Pancreas (tissue), 10 donors: Measurements from ENCODE around the gene AREG. TPM values are rescaled to one million over a fixed set of nuclear protein-coding genes. Genes with fewer than 3 reads are reported as not detected.

ENCODE experiments used
- ATAC-seq, 4 donors: fragments of 200-7000 bp; cut with Tn5 transposase; one replicate each; pipeline versions ENCODE4 v1.8.0 to v1.9.1; 2020; ENCODE audit warnings: mild to moderate bottlenecking in 4 of 4, moderate library complexity in 4 of 4
- DNase-seq, 6 donors: peaks; one replicate each; pipeline ENCODE4 v3.0.0-alpha.2; 2020
- FAIRE-seq: peaks from 2 replicates; lab custom pipeline; 2012; peaks lifted over from hg19 to GRCh38; lab: Jason Lieb, UNC
- H3K27ac ChIP-seq, 4 donors: fragments of 200-600 bp; sonication (generic); 1 replicate in 3 of 4; 2 replicates in 1 of 4; pipeline versions ENCODE4 v1.5.0 to v1.8.0; 2020
- H3K27me3 ChIP-seq, 4 donors: fragments of 200-600 bp; one replicate each; pipeline ENCODE4 v1.8.0; 2021
- H3K36me3 ChIP-seq, 3 donors: fragments of 200-600 bp; sonication (generic) in 1 of 3; one replicate each; pipeline versions ENCODE4 v1.5.0 to v1.8.0; 2020 to 2021
- H3K4me1 ChIP-seq, 3 donors: fragments of 200-600 bp; one replicate each; pipeline ENCODE4 v1.8.0; 2021
- H3K4me3 ChIP-seq, 4 donors: fragments of 200-600 bp; sonication (generic) in 2 of 4; one replicate each; pipeline versions ENCODE4 v1.5.0 to v1.8.0; 2020 to 2021
- H3K9me3 ChIP-seq, 4 donors: fragments of 200-600 bp; one replicate each; pipeline ENCODE4 v1.8.0; 2021
- CTCF ChIP-seq, 4 donors: fragments of 200-600 bp; sonication (generic) in 3 of 4; IDR thresholded peaks; one replicate each; pipeline versions ENCODE4 v1.5.0 to v1.8.0; 2021; ENCODE audit warnings: antibody characterized with exemption in 4 of 4
- WGBS, 2 donors: extraction: QIAGEN DNeasy Blood & Tissue Kit; methylation state at CpG; one replicate each; pipeline ENCODE4 v1.1.7; 2013; 5-methylcytosine and 5-hydroxymethylcytosine counted together
- intact Hi-C, 3 donors: fragments of 100-400 bp; cut with DNase I; formaldehyde crosslinking; loops; one replicate each; pipeline versions ENCODE4 v1.11.1 to v1.14.2; 2022
- polyA plus RNA-seq, 2 donors: library from polyadenylated mRNA; stranded (reverse); fragments of 200-250 nt; gene quantifications; one replicate each; pipeline ENCODE4 v1.2.3, GENCODE V29; 2013
- total RNA-seq, 6 donors: library from RNA; stranded (reverse); fragmentation: NEBNext Ultra II Directional in 4 of 6; extraction: Animal tissue kit (Norgen Biotek cat#: 25700) in 4 of 6; gene quantifications; one replicate each; pipeline versions ENCODE4 v1.2.1 to v1.2.4, GENCODE V29; 2021 to 2023
- donor health status: healthy with polysubstance abuse.
- donor health status: DM: no; HTN: no; CAD: no; lungs with moderate emphysema.
- donor health status: DM: no; HTN: no; CAD: no.
- donor health status: control.
- donor health status: control.
- donor health status: Bipolar disorder and iron deficiency.
- donor health status: DM: yes; HTN: yes; CAD: no.
- donor health status: DM: no; HTN: no; CAD: no.
- donor health status: DM: no; HTN: no; CAD: no.
- donor health status: DM: yes; HTN: yes; CAD: no.

The AREG gene
- total and polyA plus RNA-seq, 8 donors = 0.12 to 1.4 (median 0.52) TPM

- Histone ChIP-seq H3K4me3 (no peak overlapping the region), H3K27me3 (no peaks in the 10 kb centered on the region), H3K27ac (no peak overlapping the region), H3K9me3 (no peaks in the 10 kb centered on the region), H3K4me1 (no peaks in the 10 kb centered on the region), H3K36me3 (no peaks in the 10 kb centered on the region)
- DNase-seq (no peak), ATAC-seq (peak in 2 of 4 donors; percentile 19 to 53), FAIRE-seq (peak; percentile 57)
- 54 to 60% methylated on average over 1 of the region's 1 CpG for WGBS, 2 donors
- intact Hi-C loops = no loop called here
- TF ChIP-seq CTCF (IDR thresholded peaks at IDR 0.05) = no peak
Observed at GRCh38 chr4:74423104-74423503, 21.8 kb upstream of the AREG start.

GRCh38 chr4:74424111-74424510 is 20.8 kb upstream of the AREG start:
- Histone ChIP-seq H3K27me3 (no peaks in the 10 kb centered on the region), H3K27ac (no peak overlapping the region), H3K4me3 (no peak overlapping the region), H3K9me3 (no peaks in the 10 kb centered on the region), H3K4me1 (no peaks in the 10 kb centered on the region), H3K36me3 (no peaks in the 10 kb centered on the region)
- peak; percentile 26 for FAIRE-seq
- intact Hi-C loops = no loop called here
- 90 to 94% methylated on average over 2 of the region's 2 CpGs for WGBS, 2 donors
- no peak for ATAC-seq
- no peak for DNase-seq
- no peak for TF ChIP-seq CTCF (IDR thresholded peaks at IDR 0.05)

- Histone ChIP-seq H3K4me1 (no peaks in the 10 kb centered on the region), H3K27me3 (no peaks in the 10 kb centered on the region), H3K9me3 (no peaks in the 10 kb centered on the region), H3K4me3 (no peak overlapping the region), H3K27ac (no peak overlapping the region), H3K36me3 (no peaks in the 10 kb centered on the region)
- WGBS, 2 donors = 86 to 95% methylated on average over 1 of the region's 1 CpG
- DNase-seq = no peak
- intact Hi-C loops = no loop called here
- TF ChIP-seq CTCF (IDR thresholded peaks at IDR 0.05) = no peak
- ATAC-seq = no peak
- no peak for FAIRE-seq
Observed at GRCh38 chr4:74426101-74426500, 18.8 kb upstream of the AREG start.

GRCh38 chr4:74428276-74428675 is 16.7 kb upstream of the AREG start:
- FAIRE-seq (no peak), ATAC-seq (no peak), DNase-seq (no peak)
- no peaks in the 10 kb centered on the region for H3K9me3 ChIP-seq
- intact Hi-C loops = no loop called here
- H3K27me3 ChIP-seq = no peaks in the 10 kb centered on the region
- H3K27ac ChIP-seq = no peak overlapping the region
- H3K4me3 ChIP-seq = no peak overlapping the region
- no peaks in the 10 kb centered on the region for H3K4me1 ChIP-seq
- TF ChIP-seq CTCF (IDR thresholded peaks at IDR 0.05) = no peak
- H3K36me3 ChIP-seq = no peaks in the 10 kb centered on the region

GRCh38 chr4:74431113-74431826 is 13.7 kb upstream of the AREG start:
- FAIRE-seq = no peak
- Histone ChIP-seq H3K27me3 (no peaks in the 10 kb centered on the region), H3K9me3 (no peaks in the 10 kb centered on the region), H3K27ac (no peak overlapping the region), H3K36me3 (no peaks in the 10 kb centered on the region), H3K4me1 (no peaks in the 10 kb centered on the region), H3K4me3 (no peak overlapping the region)
- DNase-seq = no peak
- ATAC-seq = no peak
- no peak for TF ChIP-seq CTCF (IDR thresholded peaks at IDR 0.05)
- WGBS, 2 donors = 76 to 88% methylated on average over 11 of the region's 11 CpGs
- intact Hi-C loops = no loop called here
